Endometrial microvascular endothelial cells (primary cell): Measurements from ENCODE around the gene LRRC46. TPM values are rescaled to one million over a fixed set of nuclear protein-coding genes. Genes with fewer than 3 reads are reported as not detected.

Source experiments
- in situ Hi-C: cut with HindIII; loops from 2 replicates; pipeline ENCODE4 v1.10.0; 2017; ENCODE audit warnings: low sequenced_read_pairs, low pct_unique_long_range_greater_than_20kb; ENCODE audit errors: inconsistent ontology term
- total RNA-seq: library from RNA; depleted of rRNA; stranded (reverse); fragments of >200 nt; gene quantifications from one replicate; pipeline ENCODE4 v1.2.3, GENCODE V29; 2015; ENCODE audit errors: inconsistent ontology term

Gene LRRC46
- total RNA-seq, 1 donor from 2014 or later = not detected

DNA sequence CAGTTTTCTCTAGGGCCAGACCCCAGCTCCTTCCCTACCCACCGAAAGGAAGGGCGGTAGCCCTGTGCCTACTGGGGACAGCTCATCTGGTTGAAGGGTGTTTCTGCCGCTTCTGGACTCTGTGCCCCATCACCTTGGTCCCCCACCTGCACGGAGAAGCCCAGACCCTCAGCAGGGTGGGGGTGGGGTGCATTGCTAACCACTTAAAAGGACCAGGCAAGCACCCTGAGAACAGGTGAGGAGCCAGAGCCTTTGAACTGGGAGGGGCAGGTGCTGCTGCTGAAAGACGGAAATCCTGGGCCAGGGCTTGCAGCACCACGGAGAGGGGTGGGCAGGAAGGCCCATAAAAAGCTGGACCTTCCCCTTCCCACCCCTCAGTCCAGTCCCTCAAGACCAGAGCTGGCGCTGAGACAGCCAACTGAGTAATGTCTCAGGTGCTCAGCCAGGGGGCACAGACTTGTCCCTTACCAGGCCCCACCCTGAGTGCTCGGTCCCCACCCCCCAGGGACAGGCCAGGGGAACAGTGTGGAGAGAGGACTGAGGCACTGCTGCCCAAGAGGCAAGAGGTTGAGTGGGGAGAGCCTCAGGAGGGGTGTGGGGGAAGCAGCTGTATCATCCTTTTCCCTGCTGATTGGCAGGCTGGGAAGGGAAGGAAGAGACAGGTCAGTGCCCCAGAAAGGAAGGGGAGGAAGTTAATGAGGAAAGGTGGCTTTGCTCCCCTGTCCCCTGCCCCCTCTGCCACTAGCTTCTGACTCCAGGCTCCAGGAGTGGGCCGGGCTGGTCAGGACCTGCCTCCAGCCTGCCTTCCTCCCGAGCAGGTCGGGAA is 53.6 kb downstream of the LRRC46 start:
- in situ Hi-C loops = no loop called here

Other genes starting within 250 kb of the LRRC46 start
- gene KPNB1, start 181.8 kb upstream of the LRRC46 start, total RNA-seq = 488 TPM
- 39.1 TPM for gene TBKBP1, start 137.5 kb upstream of the LRRC46 start, total RNA-seq
- gene TBX21, start 98.4 kb upstream of the LRRC46 start, total RNA-seq = not detected
- 13.6 TPM for gene OSBPL7, start 9.9 kb upstream of the LRRC46 start, total RNA-seq
- gene MRPL10, start 129 bp upstream of the LRRC46 start, total RNA-seq = 41.9 TPM
- 32.3 TPM for gene SCRN2, start 9.6 kb downstream of the LRRC46 start, total RNA-seq
- gene SP6, start 19.5 kb downstream of the LRRC46 start, total RNA-seq = 0.56 TPM
- gene SP2, start 64.6 kb downstream of the LRRC46 start, total RNA-seq = 1.4 TPM
- 42.4 TPM for gene PNPO, start 109.9 kb downstream of the LRRC46 start, total RNA-seq
- gene PRR15L, start 126.2 kb downstream of the LRRC46 start, total RNA-seq = not detected
- 60.1 TPM for gene CDK5RAP3, start 139.4 kb downstream of the LRRC46 start, total RNA-seq
- gene COPZ2, start 206.1 kb downstream of the LRRC46 start, total RNA-seq = 18.2 TPM
- gene NFE2L1, start 216.7 kb downstream of the LRRC46 start, total RNA-seq = 115 TPM